Renal pelvis (tissue), 4 donors: ENCODE results near the gene CCT6B. TPM values are rescaled to one million over a fixed set of nuclear protein-coding genes. Genes with fewer than 3 reads are reported as not detected.

Source experiments
- DNase-seq: peaks from one replicate; pipeline ENCODE4 v3.0.0-alpha.2; 2013
- polyA plus RNA-seq, 3 donors: library from polyadenylated mRNA; unstranded; fragments of 120-200 nt; gene quantifications; one replicate each; pipeline ENCODE4 v1.2.1, GENCODE V29; 2013; ENCODE audit not compliant: insufficient read length in 3 of 3

The CCT6B gene
- polyA plus RNA-seq, 3 donors: 4.6 to 5.2 (median 5.2) TPM

- DNase-seq: peak; percentile 15
Observed at GRCh38 chr17:34892461-34893249, 68.6 kb downstream of the CCT6B start.

GRCh38 chr17:34886831-34887230, 74.4 kb downstream of the CCT6B start:
- no peak for DNase-seq

- DNase-seq: no peak
Observed at GRCh38 chr17:34885076-34885475, 76.2 kb downstream of the CCT6B start.

- no peak for DNase-seq
Observed at GRCh38 chr17:34884597-34884996, 76.7 kb downstream of the CCT6B start.

GRCh38 chr17:34883106-34884000, 77.9 kb downstream of the CCT6B start:
- DNase-seq: no peak

- no peak for DNase-seq
Observed at GRCh38 chr17:34879146-34879545, 82.1 kb downstream of the CCT6B start.

Other genes with a start within 250 kb of the CCT6B start
- 10 to 100 TPM; 22.5 to 25.1 (median 23.1) TPM for gene ZNF830, start 80 bp upstream of the CCT6B start, polyA plus RNA-seq
- 10 to 100 TPM; 34.0 to 51.6 (median 42.5) TPM for gene LIG3, start 19.1 kb upstream of the CCT6B start, polyA plus RNA-seq
- gene RFFL, start 102.2 kb upstream of the CCT6B start, polyA plus RNA-seq: 10 to 100 TPM; 21.7 to 25.7 (median 24.7) TPM
- 10 to 100 TPM; 11.9 to 15.7 (median 15.2) TPM for gene RAD51D, start 158.4 kb upstream of the CCT6B start, polyA plus RNA-seq
- under 1 TPM; 0.11 to 0.32 (median 0.25) TPM for gene FNDC8, start 160.2 kb upstream of the CCT6B start, polyA plus RNA-seq
- 10 to 100 TPM; 16.7 to 19.8 (median 18.5) TPM for gene NLE1, start 180.8 kb upstream of the CCT6B start, polyA plus RNA-seq
- under 1 TPM; 0.09 to 0.23 (median 0.16) TPM for gene UNC45B, start 186.4 kb upstream of the CCT6B start, polyA plus RNA-seq
- not detected for gene SLC35G3, start 232.9 kb upstream of the CCT6B start, polyA plus RNA-seq